Activated naive CD4-positive, alpha-beta T cell treated with anti-CD3 and anti-CD28 coated beads, Interleukin-2, amount 50 U/mL, for 72 hours (primary cell): Measurements from ENCODE around the gene ADCY4. TPM values are rescaled to one million over a fixed set of nuclear protein-coding genes. Genes with fewer than 3 reads are reported as not detected.

Experiments used
- ATAC-seq, 2 donors: fragments of 150-1000 bp; cut with Tn5 transposase; 2 replicates each; pipeline ENCODE4 v1.10.0; 2021; ENCODE audit warnings: mild to moderate bottlenecking in 2 of 2, moderate library complexity in 2 of 2
- DNase-seq, 2 donors: peaks; one replicate each; pipeline ENCODE4 v3.0.0; 2021 to 2022; ENCODE audit warnings: low spot score in 2 of 2
- H3K27ac Mint-ChIP-seq, 2 donors: one replicate each; pipeline ENCODE4 v1.8.0; 2022; ENCODE audit warnings: mild to moderate bottlenecking in 2 of 2, mixed read lengths in 2 of 2
- H3K36me3 Mint-ChIP-seq, 2 donors: one replicate each; pipeline ENCODE4 v1.8.0; 2022; ENCODE audit warnings: mixed read lengths in 2 of 2
- H3K9me3 Mint-ChIP-seq, 2 donors: one replicate each; pipeline ENCODE4 v1.8.0; 2022; ENCODE audit warnings: mixed read lengths in 2 of 2
- total RNA-seq, 2 donors: library from RNA; stranded (reverse); gene quantifications; one replicate each; pipeline ENCODE4 v1.2.3, GENCODE V29; 2022

ADCY4 gene
- total RNA-seq, 2 donors from 2014 or later: 2.1 to 5.7 TPM

DNA sequence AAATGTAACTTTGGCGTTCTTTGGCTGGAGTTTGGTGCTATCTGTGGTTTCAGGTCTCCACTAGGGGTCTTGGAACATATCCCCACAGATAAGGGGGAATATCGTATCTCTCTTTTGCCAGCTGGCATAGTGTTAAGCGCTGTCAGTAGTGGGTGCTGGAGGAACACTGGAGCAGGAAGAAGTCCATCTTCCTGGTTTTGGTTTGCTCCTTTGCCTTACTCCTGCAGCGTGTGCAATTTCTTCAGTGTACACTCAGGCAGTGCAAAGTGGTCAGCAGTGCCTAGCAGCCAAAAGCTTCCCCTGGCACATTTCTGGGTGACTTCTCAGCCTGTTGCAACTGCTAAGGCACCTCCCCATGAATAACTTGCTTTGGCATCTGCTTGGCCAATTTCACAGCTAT is 16.6 kb upstream of the ADCY4 start:
- no peaks in the 10 kb centered on the region for H3K9me3 Mint-ChIP-seq
- no peak for DNase-seq
- H3K36me3 Mint-ChIP-seq: no peaks in the 10 kb centered on the region
- ATAC-seq: no peak
- H3K27ac Mint-ChIP-seq: no peak overlapping the region

- no peaks in the 10 kb centered on the region for H3K36me3 Mint-ChIP-seq
- DNase-seq (no peak), ATAC-seq (no peak)
- no peaks in the 10 kb centered on the region for H3K9me3 Mint-ChIP-seq
- no peak overlapping the region for H3K27ac Mint-ChIP-seq
These were observed 14.9 kb upstream of the ADCY4 start for GRCh38 chr14:24349742-24350141.

DNA sequence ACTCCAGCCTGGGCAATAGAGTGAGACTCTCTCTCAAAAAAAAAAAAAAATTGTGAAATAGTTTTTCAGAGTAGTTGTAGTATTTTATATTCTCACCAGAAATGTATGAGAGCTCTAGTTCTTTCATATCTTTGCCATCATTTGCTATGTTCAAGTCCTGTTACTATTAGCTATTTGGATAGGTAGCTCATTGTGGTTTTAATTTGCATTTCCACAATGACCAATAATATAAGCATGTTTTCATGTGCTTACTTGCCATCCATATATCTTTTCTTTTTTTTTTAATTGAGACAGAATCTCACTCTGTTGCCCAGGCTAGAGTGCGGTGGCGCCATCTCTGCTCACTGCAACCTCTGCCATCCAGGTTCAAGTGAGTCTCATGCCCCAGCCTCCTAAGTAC is 13.3 kb upstream of the ADCY4 start:
- ATAC-seq (no peak), DNase-seq (no peak)
- H3K9me3 Mint-ChIP-seq: no peaks in the 10 kb centered on the region
- no peaks in the 10 kb centered on the region for H3K36me3 Mint-ChIP-seq
- no peak overlapping the region for H3K27ac Mint-ChIP-seq

DNA sequence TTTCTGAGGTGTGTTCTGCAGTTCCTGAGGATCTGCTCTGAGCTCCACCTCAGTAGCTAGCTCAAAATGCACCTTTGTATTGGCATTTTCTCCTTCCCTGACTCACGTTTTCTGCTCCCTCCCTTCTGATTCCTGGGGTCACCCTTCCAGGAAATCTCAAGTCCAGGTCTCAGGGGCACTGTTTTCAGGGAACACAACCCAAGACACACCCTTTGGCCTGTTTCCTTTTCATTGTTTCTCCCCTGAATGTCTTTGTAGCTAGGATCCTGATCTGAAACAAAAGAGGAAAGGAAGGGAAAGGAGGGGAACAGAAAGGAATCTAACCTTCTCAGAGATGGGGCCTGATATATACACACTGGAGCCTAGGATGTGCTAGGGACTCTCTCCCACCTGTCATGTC is 12.3 kb upstream of the ADCY4 start:
- DNase-seq (no peak), ATAC-seq (no peak)
- Mint-ChIP-seq H3K9me3 (no peaks in the 10 kb centered on the region), H3K36me3 (no peaks in the 10 kb centered on the region), H3K27ac (no peak overlapping the region)

GRCh38 chr14:24343795-24344660 is 9.2 kb upstream of the ADCY4 start:
- DNase-seq (no peak), ATAC-seq (no peak)
- Mint-ChIP-seq H3K9me3 (no peaks in the 10 kb centered on the region), H3K27ac (no peak overlapping the region), H3K36me3 (no peaks in the 10 kb centered on the region)

- DNase-seq: no peak
- Mint-ChIP-seq H3K36me3 (no peaks in the 10 kb centered on the region), H3K27ac (no peak overlapping the region), H3K9me3 (no peaks in the 10 kb centered on the region)
- no peak for ATAC-seq
These were observed 8.0 kb upstream of the ADCY4 start for GRCh38 chr14:24342889-24343288.

- Mint-ChIP-seq H3K27ac (no peak overlapping the region), H3K9me3 (no peaks in the 10 kb centered on the region), H3K36me3 (no peaks in the 10 kb centered on the region)
- ATAC-seq: no peak
- DNase-seq: no peak
These were observed 5.7 kb upstream of the ADCY4 start for GRCh38 chr14:24340606-24341005.

DNA sequence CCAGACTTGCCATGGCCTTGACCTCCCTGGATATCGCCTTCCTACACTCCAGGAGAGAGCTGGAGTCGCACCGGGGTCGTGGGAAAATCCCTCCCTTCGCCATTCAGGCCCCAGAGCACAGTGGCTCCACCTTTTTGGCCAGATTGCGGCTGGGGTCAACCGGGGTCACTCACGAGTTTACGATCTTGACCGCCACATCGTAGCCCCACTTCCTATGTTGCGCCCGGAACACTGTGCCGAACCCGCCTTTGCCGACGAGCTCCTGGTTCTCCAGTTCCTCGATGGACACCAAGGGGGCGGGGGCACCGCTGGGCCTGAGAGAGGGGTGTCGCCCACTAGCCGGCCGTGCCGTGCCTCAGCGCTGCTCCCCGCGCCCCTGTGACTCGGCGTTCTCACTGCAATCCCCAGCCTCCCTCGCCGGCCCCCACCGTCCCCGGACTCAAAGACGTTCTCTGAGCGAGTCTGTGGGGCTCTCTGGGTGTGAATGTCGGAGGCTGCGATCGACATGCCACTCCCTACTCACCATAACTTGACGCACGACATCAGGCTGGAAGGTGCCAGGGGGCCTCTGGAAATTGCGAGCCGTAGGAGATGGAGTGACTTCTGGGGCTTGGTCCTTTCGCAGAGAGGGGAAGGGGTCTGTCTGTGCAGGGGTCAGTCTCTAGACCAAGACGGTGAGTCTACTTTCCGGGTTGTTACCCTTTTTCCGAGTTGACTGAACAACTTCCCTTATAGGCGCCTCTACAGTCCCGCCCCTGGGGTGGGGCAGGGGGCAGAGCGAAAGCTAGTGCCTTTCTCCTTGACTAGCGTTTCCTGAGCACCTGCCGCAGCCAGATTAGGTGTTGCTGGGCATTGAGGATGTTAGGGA is 4.6 kb upstream of the ADCY4 start, which contains the start of gene RIPK3:
RIPK3 (minus strand) TSS at position 708 of the 868 bp plus-strand sequence; CDS start at position 543, 165 bp downstream.
- peak within 1 kb of the TSS; percentile 50 to 76 for H3K27ac Mint-ChIP-seq
- ATAC-seq: peak; percentile 92 to 93

GRCh38 chr14:24338843-24339242 is 4.0 kb upstream of the ADCY4 start:
- H3K36me3 Mint-ChIP-seq: peaks cover 0 to 5% of the 10 kb centered on the region in 2 donors
- no peaks in the 10 kb centered on the region for H3K9me3 Mint-ChIP-seq
- ATAC-seq: no peak
- H3K27ac Mint-ChIP-seq: no peak overlapping the region
- DNase-seq: no peak

More for the DNA sequence above, 4.6 kb upstream of the ADCY4 start, which contains the start of gene RIPK3:
- peak in 1 of 2 donors; percentile 70 for DNase-seq
- no peaks in the 10 kb centered on the region for H3K9me3 Mint-ChIP-seq
- peaks cover 0 to 5% of the 10 kb centered on the region in 2 donors for H3K36me3 Mint-ChIP-seq

DNA sequence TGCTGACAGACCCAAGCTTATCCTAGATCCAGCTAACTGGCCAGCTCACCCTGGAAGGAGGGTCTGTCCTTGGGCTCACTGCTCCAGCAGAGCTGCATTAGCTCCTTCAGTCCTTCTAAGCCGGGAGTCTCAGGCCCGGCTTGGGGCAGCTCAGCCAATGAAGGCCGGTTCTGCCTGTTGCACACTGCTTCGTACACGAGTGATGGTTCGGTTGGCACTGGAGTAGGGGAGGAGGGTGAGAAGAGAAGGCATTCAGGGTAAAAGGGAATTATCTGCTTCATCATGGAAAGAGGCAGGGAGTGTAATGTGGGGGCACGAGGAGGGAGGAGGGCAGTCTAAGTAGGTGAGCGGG is 2.9 kb upstream of the ADCY4 start:
- peaks cover 0 to 5% of the 10 kb centered on the region in 2 donors for H3K36me3 Mint-ChIP-seq
- H3K27ac Mint-ChIP-seq: no peak overlapping the region
- H3K9me3 Mint-ChIP-seq: no peaks in the 10 kb centered on the region
- ATAC-seq: no peak
- no peak for DNase-seq

GRCh38 chr14:24337144-24337823 is 2.4 kb upstream of the ADCY4 start:
- Mint-ChIP-seq H3K9me3 (no peaks in the 10 kb centered on the region), H3K36me3 (peaks cover 3 to 5% of the 10 kb centered on the region in 2 donors), H3K27ac (no peak overlapping the region)
- ATAC-seq (no peak), DNase-seq (no peak)

DNA sequence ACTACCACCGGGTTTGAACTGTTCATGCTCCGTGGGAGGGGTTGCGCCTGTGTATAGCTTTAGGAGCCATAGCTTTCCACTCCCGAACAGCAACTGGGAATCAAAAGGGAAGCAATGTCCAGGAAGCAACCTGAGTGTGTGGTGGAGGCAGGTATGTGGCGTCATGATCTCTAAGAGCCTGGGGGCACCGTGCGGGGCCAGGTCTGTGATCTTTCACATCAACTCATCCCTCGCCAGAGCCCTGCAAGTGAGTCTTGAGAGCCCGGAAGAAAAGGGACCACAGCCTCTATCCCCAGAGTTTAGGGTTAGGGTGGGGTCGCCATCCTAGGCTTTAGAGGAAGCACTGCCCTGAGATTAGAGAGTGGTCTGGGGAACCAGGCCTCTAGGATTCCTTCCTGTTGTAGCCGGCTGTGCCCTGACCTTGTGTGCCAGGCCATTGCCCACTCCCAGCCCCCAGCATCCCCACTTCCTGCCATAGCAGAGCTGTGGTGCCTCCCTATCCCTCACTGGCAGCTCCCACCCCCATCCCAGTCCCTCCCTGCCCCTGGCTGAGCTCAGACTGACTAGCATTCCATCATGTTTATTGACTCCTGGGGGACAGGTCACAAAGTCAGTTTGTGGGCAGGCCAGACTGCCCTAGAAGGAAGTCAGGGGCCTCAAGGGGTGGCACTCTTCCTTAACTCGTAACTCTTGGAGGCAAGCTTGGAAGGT is 745 bp upstream of the ADCY4 start:
- Mint-ChIP-seq H3K27ac (no peak overlapping the region), H3K36me3 (peaks cover 5% of the 10 kb centered on the region in 2 donors), H3K9me3 (no peaks in the 10 kb centered on the region)
- ATAC-seq (no peak), DNase-seq (no peak)

- H3K27ac Mint-ChIP-seq: peak overlapping the region in 1 of 2 donors; percentile 41
- peak; percentile 78 to 86 for ATAC-seq
- H3K9me3 Mint-ChIP-seq: no peaks in the 10 kb centered on the region
These were observed 2.4 kb downstream of the ADCY4 start for GRCh38 chr14:24332268-24332993.

DNA sequence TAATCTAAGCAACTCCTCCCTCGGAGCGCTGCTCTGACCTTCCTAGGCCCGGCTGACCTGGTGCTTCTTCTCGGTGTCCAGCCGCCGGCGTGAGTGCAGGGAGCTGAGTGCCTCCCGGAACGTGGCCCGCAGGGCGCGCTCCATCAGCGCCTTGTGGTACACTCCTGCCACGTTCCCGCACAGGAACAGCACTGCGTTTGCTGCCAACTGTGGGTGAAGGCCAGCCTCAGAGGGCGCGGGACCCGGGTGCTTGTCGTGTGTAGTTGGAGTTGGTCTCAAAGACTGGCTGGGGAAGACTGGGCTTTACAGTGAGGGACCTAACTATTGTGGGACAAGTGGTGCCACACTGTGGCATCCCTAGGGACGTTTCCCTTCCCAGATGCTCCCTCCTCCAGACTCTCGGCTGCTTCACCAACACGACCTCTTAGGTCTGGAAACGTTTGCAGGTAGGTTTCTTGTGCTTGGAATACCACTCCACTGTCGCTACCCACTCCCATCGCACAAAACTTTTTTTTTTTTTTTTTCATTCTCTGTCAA is 3.1 kb downstream of the ADCY4 start:
- Mint-ChIP-seq H3K36me3 (peaks cover 5% of the 10 kb centered on the region in 2 donors), H3K9me3 (no peaks in the 10 kb centered on the region), H3K27ac (peak overlapping the region in 1 of 2 donors; percentile 41)
- peak in 1 of 2 donors; percentile 8 for ATAC-seq
- no peak for DNase-seq

More at GRCh38 chr14:24332268-24332993, 2.4 kb downstream of the ADCY4 start:
- H3K36me3 Mint-ChIP-seq: peaks cover 5% of the 10 kb centered on the region in 2 donors
- peak; percentile 72 to 81 for DNase-seq

DNA sequence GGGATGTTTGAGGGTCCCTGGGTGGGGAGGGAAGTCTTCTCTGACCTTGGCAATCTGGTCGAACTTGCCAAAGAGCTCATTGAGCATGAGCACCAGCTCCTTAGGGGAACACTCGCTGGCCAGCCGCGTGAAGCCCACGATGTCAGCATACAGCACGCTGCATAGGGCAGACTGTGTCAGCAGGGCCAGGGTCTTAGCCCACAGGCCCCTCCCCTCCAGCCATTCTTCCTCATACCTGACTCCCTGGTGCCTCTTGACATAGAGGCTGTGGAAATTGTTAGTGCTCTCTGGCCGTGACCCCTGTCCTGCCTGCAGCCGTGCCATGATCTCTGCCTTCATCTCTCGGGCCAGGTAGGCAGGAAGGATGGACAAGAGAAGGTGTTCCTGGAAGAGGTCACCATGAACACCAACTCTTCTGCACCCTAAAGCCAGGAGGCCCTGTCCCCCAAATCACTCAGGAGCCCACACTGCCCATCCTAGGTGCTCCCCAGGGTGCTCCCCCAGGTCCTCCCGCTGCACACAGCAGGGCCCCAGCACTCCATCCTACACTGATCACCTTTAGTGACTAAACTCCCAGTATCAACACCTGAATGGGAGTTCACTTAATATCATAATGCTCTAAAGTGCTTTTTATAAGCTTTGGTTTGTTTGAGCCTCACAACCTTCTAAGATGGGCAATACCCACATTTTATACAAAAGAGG is 3.7 kb downstream of the ADCY4 start:
- Mint-ChIP-seq H3K36me3 (peaks cover 5% of the 10 kb centered on the region in 2 donors), H3K9me3 (no peaks in the 10 kb centered on the region), H3K27ac (no peak overlapping the region)
- DNase-seq (no peak), ATAC-seq (no peak)
